ENCODE measurements around the gene MBOAT7.
A peak's percentile ranks its signal among the peaks of the same experiment; 100 is the strongest.

DNA sequence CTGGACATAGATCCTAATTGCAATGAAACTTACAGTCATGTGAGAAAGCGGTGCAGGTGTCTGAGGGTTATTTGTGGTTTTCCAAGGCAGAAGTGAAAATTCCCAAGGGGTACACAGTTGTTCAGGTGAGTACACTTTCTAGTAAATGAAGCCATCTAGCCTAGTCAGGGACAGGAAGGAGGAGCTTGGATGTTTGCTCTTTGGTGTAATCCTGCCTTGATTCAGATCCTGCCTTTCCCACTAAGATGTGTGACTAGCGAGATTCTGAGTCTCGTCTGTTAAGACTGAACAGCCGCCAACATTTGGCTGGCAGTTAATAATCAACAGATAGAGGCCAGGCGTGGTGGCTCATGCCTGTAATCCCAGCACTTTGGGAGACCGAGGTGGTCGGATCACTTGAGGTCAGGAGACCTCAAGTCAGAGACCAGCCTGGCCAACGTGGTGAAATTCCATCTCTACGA is 13.8 kb upstream of the MBOAT7 start:
- TF ChIP-seq CTCF (IDR thresholded peaks at IDR 0.05) (no peak), POLR2A (IDR thresholded peaks at IDR 0.05) (no peak), POLR2AphosphoS5 (IDR thresholded peaks at IDR 0.05) (peak in 1 of 3 donors; percentile 4)

Measured in stomach (tissue), 4 donors.